ENCODE measurements around the gene DNAAF9.

DNA sequence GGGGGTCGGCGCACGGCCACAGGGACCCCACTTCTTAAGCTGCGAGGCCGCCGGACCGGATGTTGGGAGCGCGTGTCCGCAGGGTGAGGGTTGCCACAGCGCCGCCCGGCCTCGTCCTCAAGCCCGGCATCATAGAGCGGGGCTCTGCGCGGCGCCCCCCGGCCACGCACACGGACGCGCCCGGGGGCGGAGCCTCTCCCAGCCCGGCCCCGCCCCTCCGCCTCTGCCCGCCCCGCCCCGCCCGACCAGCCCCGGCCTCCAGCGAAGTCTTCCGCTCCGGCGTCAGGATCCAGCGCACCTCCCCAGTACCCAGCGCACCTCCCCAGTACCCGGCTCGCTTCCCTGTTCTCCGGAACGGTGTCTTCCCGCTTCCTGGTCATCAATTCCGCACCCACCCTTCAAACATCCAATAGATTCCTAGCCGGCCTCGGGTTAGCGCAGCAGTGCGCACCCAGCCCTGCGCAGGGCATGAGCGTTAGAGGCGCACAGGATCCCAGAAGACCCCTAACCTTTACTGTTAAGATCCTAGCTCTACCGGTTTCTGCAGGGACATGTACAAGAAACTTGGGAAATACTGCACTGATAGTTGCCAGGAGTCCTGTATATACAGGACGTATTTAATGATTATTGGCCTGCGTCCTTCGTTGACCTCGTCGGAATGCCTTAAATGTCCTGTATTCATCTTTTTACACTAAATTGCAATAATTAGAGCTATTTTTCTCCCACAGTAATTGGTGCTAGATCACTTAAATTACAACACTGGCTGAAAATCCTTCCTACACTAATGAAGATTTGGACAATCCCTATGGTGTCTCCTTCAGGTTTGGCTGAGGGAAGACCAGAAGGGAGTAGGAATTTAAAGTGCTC is 535 bp upstream of the DNAAF9 start:
- TF ChIP-seq, protein P1, sequence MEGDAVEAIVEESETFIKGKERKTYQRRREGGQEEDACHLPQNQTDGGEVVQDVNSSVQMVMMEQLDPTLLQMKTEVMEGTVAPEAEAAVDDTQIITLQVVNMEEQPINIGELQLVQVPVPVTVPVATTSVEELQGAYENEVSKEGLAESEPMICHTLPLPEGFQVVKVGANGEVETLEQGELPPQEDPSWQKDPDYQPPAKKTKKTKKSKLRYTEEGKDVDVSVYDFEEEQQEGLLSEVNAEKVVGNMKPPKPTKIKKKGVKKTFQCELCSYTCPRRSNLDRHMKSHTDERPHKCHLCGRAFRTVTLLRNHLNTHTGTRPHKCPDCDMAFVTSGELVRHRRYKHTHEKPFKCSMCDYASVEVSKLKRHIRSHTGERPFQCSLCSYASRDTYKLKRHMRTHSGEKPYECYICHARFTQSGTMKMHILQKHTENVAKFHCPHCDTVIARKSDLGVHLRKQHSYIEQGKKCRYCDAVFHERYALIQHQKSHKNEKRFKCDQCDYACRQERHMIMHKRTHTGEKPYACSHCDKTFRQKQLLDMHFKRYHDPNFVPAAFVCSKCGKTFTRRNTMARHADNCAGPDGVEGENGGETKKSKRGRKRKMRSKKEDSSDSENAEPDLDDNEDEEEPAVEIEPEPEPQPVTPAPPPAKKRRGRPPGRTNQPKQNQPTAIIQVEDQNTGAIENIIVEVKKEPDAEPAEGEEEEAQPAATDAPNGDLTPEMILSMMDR (IDR thresholded peaks at IDR 0.05), result no peak
- no peak for TF ChIP-seq EZH2 (IDR thresholded peaks at IDR 0.05; ENCODE audit: borderline replicate concordance, insufficient read depth, low read depth, low read length, poor library complexity, severe bottlenecking)

Data from B cell (primary cell).